ENCODE results near the gene CRISPLD2.

CRISPLD2 gene

GRCh38 chr16:84874553-84874952 is 54.8 kb downstream of the CRISPLD2 start:
- TF ChIP-seq, protein P1, sequence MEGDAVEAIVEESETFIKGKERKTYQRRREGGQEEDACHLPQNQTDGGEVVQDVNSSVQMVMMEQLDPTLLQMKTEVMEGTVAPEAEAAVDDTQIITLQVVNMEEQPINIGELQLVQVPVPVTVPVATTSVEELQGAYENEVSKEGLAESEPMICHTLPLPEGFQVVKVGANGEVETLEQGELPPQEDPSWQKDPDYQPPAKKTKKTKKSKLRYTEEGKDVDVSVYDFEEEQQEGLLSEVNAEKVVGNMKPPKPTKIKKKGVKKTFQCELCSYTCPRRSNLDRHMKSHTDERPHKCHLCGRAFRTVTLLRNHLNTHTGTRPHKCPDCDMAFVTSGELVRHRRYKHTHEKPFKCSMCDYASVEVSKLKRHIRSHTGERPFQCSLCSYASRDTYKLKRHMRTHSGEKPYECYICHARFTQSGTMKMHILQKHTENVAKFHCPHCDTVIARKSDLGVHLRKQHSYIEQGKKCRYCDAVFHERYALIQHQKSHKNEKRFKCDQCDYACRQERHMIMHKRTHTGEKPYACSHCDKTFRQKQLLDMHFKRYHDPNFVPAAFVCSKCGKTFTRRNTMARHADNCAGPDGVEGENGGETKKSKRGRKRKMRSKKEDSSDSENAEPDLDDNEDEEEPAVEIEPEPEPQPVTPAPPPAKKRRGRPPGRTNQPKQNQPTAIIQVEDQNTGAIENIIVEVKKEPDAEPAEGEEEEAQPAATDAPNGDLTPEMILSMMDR (IDR thresholded peaks at IDR 0.05) = no peak
- no peak overlapping the region for H3K4me3 ChIP-seq (ENCODE audit: low read depth in 1 of 2, low read length in 1 of 2)
- no peaks in the 10 kb centered on the region for H3K27me3 ChIP-seq
- H3K27ac ChIP-seq = no peak overlapping the region
- peaks cover 93% of the 10 kb centered on the region for H3K36me3 ChIP-seq
- no peaks in the 10 kb centered on the region for H3K9me3 ChIP-seq
- no peaks in the 10 kb centered on the region for H3K4me1 ChIP-seq (ENCODE audit: control insufficient read depth in 1 of 2, insufficient read depth in 1 of 2, low read depth in 1 of 2, low read length in 1 of 2)

DNA sequence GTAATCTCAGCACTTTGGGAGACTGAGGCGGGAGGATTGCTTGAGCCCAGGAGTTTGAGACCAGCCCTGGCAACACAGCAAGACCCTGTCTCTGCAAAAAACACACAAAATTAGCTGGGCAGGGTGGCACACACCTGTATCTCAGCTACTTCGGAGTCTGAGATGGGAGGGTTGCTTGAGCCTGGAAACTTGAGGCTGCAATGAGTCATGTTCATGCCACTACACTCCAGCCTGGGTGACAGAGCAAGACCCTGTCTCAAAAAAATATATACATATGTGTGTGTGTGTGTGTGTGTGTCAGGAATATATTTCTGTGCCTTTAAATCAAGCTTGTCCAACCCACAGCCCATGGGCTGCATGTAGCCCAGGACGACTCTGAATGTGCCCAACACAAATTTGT is 55.2 kb downstream of the CRISPLD2 start:
- no peak overlapping the region for H3K27ac ChIP-seq
- H3K27me3 ChIP-seq = no peaks in the 10 kb centered on the region
- no peaks in the 10 kb centered on the region for H3K4me1 ChIP-seq (ENCODE audit: control insufficient read depth in 1 of 2, insufficient read depth in 1 of 2, low read depth in 1 of 2, low read length in 1 of 2)
- TF ChIP-seq, protein P1 (IDR thresholded peaks at IDR 0.05) = no peak
- no peak overlapping the region for H3K4me3 ChIP-seq (ENCODE audit: low read depth in 1 of 2, low read length in 1 of 2)
- peaks cover 93% of the 10 kb centered on the region for H3K36me3 ChIP-seq
- no peaks in the 10 kb centered on the region for H3K9me3 ChIP-seq

DNA sequence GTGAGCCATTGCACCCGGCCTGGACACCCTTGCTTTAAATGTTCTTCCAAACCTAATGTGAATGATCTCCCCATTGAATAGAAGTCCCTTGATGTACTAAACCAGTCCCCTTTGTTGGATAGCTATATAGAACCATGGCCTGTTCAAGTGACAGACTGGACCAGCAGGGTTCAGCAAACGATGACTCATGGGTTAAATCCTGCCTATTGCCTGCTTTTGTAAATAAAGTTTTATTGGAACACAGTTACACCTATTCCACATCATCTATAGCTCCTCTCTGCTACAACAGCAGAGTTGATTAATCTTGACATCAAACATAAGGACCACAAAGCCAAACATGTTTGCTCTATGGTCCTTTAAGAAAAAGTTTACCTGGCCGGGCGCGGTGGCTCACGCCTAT is 56.1 kb downstream of the CRISPLD2 start:
- Histone ChIP-seq H3K4me3 (ENCODE audit: low read depth in 1 of 2, low read length in 1 of 2) (no peak overlapping the region), H3K9me3 (no peaks in the 10 kb centered on the region), H3K4me1 (ENCODE audit: control insufficient read depth in 1 of 2, insufficient read depth in 1 of 2, low read depth in 1 of 2, low read length in 1 of 2) (no peaks in the 10 kb centered on the region), H3K36me3 (peaks cover 93% of the 10 kb centered on the region), H3K27me3 (no peaks in the 10 kb centered on the region), H3K27ac (no peak overlapping the region)
- TF ChIP-seq, protein P1 (IDR thresholded peaks at IDR 0.05) = no peak

GRCh38 chr16:84876873-84877606 is 57.3 kb downstream of the CRISPLD2 start:
- H3K27me3 ChIP-seq = no peaks in the 10 kb centered on the region
- no peaks in the 10 kb centered on the region for H3K4me1 ChIP-seq (ENCODE audit: control insufficient read depth in 1 of 2, insufficient read depth in 1 of 2, low read depth in 1 of 2, low read length in 1 of 2)
- H3K9me3 ChIP-seq = no peaks in the 10 kb centered on the region
- peak overlapping the region; percentile 25 for H3K27ac ChIP-seq
- H3K4me3 ChIP-seq (ENCODE audit: low read depth in 1 of 2, low read length in 1 of 2) = no peak overlapping the region
- H3K36me3 ChIP-seq = peaks cover 95% of the 10 kb centered on the region
- TF ChIP-seq, protein P1 (IDR thresholded peaks at IDR 0.05) = no peak

DNA sequence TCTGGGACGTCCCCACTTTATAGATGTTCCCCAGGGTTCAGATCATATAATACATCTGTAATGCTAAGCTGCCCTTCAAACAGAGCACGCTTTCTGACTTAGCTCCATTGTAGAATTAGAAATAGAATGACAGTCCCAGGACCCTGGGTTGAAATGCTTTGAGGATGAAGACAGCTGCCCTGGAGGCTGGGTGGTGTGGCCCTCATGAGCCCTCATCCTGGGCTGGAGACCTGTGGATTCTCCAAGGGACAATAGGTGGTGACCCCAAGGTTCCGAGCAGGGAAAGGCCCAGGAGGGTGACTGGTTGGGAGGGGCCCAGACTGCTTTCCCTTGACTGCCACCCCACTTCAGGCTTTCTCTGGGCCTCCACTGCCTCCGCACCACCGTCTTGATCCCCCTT is 59.0 kb downstream of the CRISPLD2 start:
- Histone ChIP-seq H3K27me3 (no peaks in the 10 kb centered on the region), H3K36me3 (peaks cover 95% of the 10 kb centered on the region), H3K27ac (peak overlapping the region; percentile 21), H3K9me3 (no peaks in the 10 kb centered on the region), H3K4me3 (ENCODE audit: low read depth in 1 of 2, low read length in 1 of 2) (no peak overlapping the region), H3K4me1 (ENCODE audit: control insufficient read depth in 1 of 2, insufficient read depth in 1 of 2, low read depth in 1 of 2, low read length in 1 of 2) (no peaks in the 10 kb centered on the region)
- TF ChIP-seq, protein P1 (IDR thresholded peaks at IDR 0.05) = no peak

Measured in neutrophil (primary cell).